ENCODE results near the gene PNN.
"Not testable (repeated sequence)": the region's sequence is repeated elsewhere in the genome, so short reads cannot be mapped to it uniquely, and the experiment has no call there.

Gene PNN

DNA sequence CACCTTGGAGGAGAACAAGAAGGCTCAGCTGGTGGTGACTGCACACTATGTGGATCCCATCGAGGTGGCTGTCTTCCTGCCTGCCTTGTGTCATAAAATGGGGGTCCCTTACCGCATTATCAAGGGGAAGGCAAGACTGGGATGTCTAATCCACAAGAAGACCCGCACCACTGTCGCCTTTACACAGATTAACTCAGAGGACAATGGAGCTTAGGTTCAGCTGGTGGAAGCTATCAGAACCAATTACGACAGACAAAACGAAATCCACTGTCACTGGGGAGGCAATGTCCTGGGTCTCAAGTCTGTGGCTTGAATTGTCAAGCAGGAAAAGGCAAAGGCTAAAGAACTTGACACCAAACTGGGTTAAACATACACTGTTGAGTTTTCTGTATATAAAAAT, 17.6 kb upstream of the PNN start:
- no peak for DNase-seq (ENCODE audit: low spot score)
- in situ Hi-C loops (cut with MboI; ENCODE audit: low pct_unique_long_range_greater_than_20kb, low sequenced_read_pairs, unreplicated experiment) = no loop called here
- TF ChIP-seq, protein P1, sequence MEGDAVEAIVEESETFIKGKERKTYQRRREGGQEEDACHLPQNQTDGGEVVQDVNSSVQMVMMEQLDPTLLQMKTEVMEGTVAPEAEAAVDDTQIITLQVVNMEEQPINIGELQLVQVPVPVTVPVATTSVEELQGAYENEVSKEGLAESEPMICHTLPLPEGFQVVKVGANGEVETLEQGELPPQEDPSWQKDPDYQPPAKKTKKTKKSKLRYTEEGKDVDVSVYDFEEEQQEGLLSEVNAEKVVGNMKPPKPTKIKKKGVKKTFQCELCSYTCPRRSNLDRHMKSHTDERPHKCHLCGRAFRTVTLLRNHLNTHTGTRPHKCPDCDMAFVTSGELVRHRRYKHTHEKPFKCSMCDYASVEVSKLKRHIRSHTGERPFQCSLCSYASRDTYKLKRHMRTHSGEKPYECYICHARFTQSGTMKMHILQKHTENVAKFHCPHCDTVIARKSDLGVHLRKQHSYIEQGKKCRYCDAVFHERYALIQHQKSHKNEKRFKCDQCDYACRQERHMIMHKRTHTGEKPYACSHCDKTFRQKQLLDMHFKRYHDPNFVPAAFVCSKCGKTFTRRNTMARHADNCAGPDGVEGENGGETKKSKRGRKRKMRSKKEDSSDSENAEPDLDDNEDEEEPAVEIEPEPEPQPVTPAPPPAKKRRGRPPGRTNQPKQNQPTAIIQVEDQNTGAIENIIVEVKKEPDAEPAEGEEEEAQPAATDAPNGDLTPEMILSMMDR (IDR thresholded peaks at IDR 0.05; ENCODE audit: extremely low read depth, insufficient read depth, missing control alignments) = no peak

GRCh38 chr14:39158222-39158858, 16.7 kb upstream of the PNN start:
- no peak for DNase-seq (ENCODE audit: low spot score)
- TF ChIP-seq, protein P1 (IDR thresholded peaks at IDR 0.05; ENCODE audit: extremely low read depth, insufficient read depth, missing control alignments) = no peak
- in situ Hi-C loops (cut with MboI; ENCODE audit: low pct_unique_long_range_greater_than_20kb, low sequenced_read_pairs, unreplicated experiment) = no loop called here

- in situ Hi-C loops (cut with MboI; ENCODE audit: low pct_unique_long_range_greater_than_20kb, low sequenced_read_pairs, unreplicated experiment) = no loop called here
- TF ChIP-seq, protein P1 (IDR thresholded peaks at IDR 0.05; ENCODE audit: extremely low read depth, insufficient read depth, missing control alignments) = no peak
- no peak for DNase-seq (ENCODE audit: low spot score)
Measured at GRCh38 chr14:39160494-39160893, 14.6 kb upstream of the PNN start.

DNA sequence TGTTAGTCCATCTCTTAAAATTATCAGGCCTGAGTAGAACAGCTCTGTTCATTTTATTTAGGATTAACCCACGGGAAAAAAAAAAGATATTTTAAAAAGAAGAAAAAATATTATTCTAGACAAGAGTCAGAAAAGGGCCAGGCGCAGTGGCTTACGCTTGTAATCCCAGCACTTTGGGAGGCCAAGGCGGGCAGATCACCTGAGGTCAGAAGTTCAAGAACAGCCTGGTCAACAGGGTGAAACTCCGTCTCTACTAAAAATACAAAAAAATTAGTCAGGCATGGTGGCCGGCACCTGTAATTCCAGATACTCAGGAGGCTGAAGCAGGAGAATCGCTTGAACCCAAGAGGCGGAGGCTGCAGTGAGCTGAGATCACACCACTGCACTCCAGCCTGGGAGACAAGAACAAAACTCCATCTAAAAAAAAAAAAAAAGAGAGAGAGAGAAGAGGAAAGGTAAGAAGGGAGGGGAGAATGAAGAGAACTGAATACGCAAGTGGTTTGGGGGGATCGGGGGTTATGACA, 7.2 kb upstream of the PNN start:
- in situ Hi-C loops (cut with MboI; ENCODE audit: low pct_unique_long_range_greater_than_20kb, low sequenced_read_pairs, unreplicated experiment); DNase-seq (ENCODE audit: low spot score): not testable (repeated sequence)

DNA sequence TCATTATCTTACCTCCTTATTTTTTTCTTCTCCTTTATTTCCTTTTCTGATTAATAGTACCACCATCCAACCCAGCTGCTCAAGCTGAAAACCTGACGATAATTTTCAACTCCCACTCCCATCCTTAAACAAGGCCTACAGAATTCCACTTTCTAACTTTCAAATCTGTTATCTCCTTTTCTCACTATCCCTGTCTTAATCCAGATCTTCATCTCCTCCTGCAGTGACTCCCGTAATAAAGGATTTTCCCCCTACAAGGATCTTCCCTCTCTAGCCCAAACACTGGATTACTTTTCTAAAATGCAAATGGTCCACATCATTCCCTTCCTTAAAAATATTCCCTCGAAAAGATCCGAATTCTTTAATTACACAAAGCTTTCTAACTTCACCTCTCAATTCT, 6.5 kb upstream of the PNN start:
- TF ChIP-seq, protein P1 (IDR thresholded peaks at IDR 0.05; ENCODE audit: extremely low read depth, insufficient read depth, missing control alignments) = no peak
- no peak for DNase-seq (ENCODE audit: low spot score)
- in situ Hi-C loops (cut with MboI; ENCODE audit: low pct_unique_long_range_greater_than_20kb, low sequenced_read_pairs, unreplicated experiment) = no loop called here

DNA sequence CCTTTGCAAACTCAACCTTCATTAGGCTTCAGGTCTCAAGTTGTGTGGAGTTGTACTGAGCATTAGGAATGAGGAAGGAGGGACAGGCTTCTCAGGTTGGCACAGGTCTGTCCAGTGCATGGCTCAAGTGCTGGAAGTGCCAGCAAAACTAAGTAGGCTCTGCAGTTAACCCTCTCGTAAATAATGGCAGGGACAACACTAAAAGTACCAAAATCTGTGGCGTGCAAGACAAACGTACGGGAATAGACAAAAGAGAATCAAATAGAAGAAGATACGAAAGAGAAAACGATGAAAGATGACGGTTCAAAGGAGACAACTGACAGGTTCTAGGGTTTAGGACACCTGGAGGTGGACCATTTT, 5.5 kb upstream of the PNN start:
- DNase-seq (ENCODE audit: low spot score) = no peak
- in situ Hi-C loops (cut with MboI; ENCODE audit: low pct_unique_long_range_greater_than_20kb, low sequenced_read_pairs, unreplicated experiment) = no loop called here
- TF ChIP-seq, protein P1 (IDR thresholded peaks at IDR 0.05; ENCODE audit: extremely low read depth, insufficient read depth, missing control alignments) = no peak

- DNase-seq (ENCODE audit: low spot score) = no peak
- TF ChIP-seq, protein P1 (IDR thresholded peaks at IDR 0.05; ENCODE audit: extremely low read depth, insufficient read depth, missing control alignments) = no peak
- in situ Hi-C loops (cut with MboI; ENCODE audit: low pct_unique_long_range_greater_than_20kb, low sequenced_read_pairs, unreplicated experiment) = no loop called here
Measured at GRCh38 chr14:39173198-39173597, 1.9 kb upstream of the PNN start.
